GM19468 (cell line): Measurements from ENCODE around the gene FASTKD3.

Experiments used
- ATAC-seq: cut with Tn5 transposase; IDR thresholded peaks from one replicate; pipeline ENCODE4 v1.9.1; 2021; ENCODE audit warnings: mild to moderate bottlenecking, moderate library complexity, moderate number of reproducible peaks; ENCODE audit not compliant: unreplicated experiment; ENCODE audit errors: extremely low read depth

The FASTKD3 gene

DNA sequence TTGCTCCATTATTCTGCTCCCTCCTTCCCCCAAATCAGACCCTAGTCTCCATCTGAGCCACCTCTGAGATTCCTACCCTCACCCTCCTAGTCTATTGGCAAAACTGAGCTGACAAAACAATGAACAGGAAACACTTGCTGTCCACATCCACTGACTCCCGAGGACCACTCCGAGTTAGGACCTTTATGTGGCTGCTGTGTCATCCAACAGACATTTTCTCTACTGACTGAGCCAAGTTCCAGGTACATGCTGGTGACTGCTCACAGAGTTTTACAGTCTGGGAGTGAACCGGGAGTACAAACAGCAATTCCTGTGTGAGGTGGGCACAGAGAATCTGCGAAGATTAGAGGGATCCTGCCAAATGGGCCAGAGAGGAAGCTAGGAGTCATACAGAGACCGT, 57.1 kb downstream of the FASTKD3 start:
- no peak for ATAC-seq
